Heart left ventricle (tissue), 13 donors: ENCODE measurements around the gene CNN2.

Experiments used
- CTCF ChIP-seq, 12 donors: fragments of 200-600 bp; sonication (generic) in 4 of 12; IDR thresholded peaks; one replicate each; pipeline versions ENCODE4 v1.5.0 to v1.8.0; 2018 to 2022; ENCODE audit warnings: antibody characterized with exemption in 12 of 12, mild to moderate bottlenecking in 5 of 12
- POLR2A ChIP-seq, 2 donors: fragments of 450-650 bp; IDR thresholded peaks; one replicate each; pipeline ENCODE4 v1.6.1; 2017; ENCODE audit warnings: antibody characterized with exemption in 2 of 2, mild to moderate bottlenecking in 2 of 2, moderate library complexity in 2 of 2
- donor health status: ischemic (EF 13 %, LVEDD 7.1; RV severe dilation, severe dysfunction).
- donor health status: DM: no; HTN: yes; CAD: no.
- donor health status: DM: no; HTN: no; CAD: no.
- donor health status: ischemic (EF 25% LVEDD 6.9; RV normal size, moderate dysfunction).
- donor health status: ischemic (EF 25% LVEDD 5.7; RV mildly dilated, moderate dysfunction).
- donor health status: ischemic (EF 35%, LVEDD 5.7; RV mildly dilated, moderate dysfunction).
- donor health status: nonischemic (EF 11% LVEDD 7.7; RV severe dilation, severe dysfunction).
- donor health status: DM: yes; HTN: yes; CAD: no.
- donor health status: PGD.
- donor health status: ischemic (EF 29% LVEDD 5.4; RV normal size, mild dysfunction).
- donor health status: nonischemic (EF 23%, LVEDD 6.1; RV moderate dilation, normal function).

- no peak for TF ChIP-seq CTCF (IDR thresholded peaks at IDR 0.05)
- TF ChIP-seq POLR2A (IDR thresholded peaks at IDR 0.05) = no peak
Measured at GRCh38 chr19:1066748-1067340, 40.4 kb downstream of the CNN2 start, which contains the start of gene ARHGAP45.
